WTC11 (cell line): ENCODE measurements around the gene NOTCH4.

ENCODE experiments used
- EMX1 ChIP-seq: fragments of 250-450 bp; sonication (Bioruptor Pico); IDR thresholded peaks from 2 replicates; pipeline ENCODE4 v1.8.0; 2021; ENCODE audit warnings: mild to moderate bottlenecking
- TP53 ChIP-seq: sonication (generic); formaldehyde crosslinking; IDR thresholded peaks from 2 replicates; pipeline ENCODE4 v1.8.1; 2023; ENCODE audit warnings: mild to moderate bottlenecking, missing genetic modification reagents
- ZBTB43 ChIP-seq: sonication (generic); formaldehyde crosslinking; IDR thresholded peaks from 2 replicates; pipeline ENCODE4 v1.8.1; 2023; ENCODE audit warnings: mild to moderate bottlenecking, missing genetic modification reagents

GRCh38 chr6:32173051-32173727 lies 50.7 kb downstream of the NOTCH4 start:
- no peak for TF ChIP-seq EMX1 (CRISPR knock-in tag)
- TF ChIP-seq TP53 (CRISPR knock-in tag) = no peak
- TF ChIP-seq ZBTB43 (CRISPR knock-in tag) = no peak
